NCI-H524 treated with DMSO at 0.1 percent for 48 hours (cell line): ENCODE data around the gene PCP2.

Experiments used
- DNase-seq: peaks from one replicate; lab custom pipeline; 2025; lab: John Stamatoyannopoulos, UW

PCP2 gene

DNA sequence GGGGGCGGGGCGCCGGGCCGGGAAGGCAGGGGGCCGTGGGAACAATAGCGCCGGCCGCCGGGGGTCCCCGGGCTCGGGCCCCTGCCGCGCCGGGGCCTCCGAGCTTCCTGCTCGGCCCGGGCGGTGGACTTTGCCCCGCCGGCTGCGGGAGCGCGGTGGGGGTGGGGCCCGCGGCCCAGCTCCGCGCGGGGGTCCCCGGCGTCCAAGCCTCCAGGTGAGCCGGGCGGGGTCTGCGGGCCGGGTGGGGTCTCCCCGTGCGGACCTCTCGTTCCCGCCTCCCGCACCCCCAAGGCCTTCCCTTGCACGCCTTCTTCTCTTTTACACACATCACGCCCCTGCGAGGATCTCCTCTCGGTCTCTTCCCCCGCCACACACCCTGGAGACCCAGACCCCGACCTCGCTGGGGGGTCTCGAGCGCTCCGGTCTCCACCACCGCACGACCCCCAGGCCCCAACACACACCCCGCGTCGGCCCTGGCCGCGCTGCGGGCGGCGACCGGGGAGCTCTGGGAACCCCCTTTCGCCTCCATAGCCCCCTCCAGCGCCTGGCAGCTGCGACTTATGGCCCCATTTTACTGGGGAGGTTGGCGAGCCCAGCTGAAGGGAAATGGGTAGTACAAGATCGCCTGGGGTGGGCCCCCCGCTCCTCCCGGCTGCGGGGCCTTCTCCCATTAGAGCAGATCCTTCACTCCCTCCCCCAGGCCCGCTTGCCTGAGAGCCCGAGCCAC, 37.1 kb downstream of the PCP2 start:
- DNase-seq, result no peak

DNA sequence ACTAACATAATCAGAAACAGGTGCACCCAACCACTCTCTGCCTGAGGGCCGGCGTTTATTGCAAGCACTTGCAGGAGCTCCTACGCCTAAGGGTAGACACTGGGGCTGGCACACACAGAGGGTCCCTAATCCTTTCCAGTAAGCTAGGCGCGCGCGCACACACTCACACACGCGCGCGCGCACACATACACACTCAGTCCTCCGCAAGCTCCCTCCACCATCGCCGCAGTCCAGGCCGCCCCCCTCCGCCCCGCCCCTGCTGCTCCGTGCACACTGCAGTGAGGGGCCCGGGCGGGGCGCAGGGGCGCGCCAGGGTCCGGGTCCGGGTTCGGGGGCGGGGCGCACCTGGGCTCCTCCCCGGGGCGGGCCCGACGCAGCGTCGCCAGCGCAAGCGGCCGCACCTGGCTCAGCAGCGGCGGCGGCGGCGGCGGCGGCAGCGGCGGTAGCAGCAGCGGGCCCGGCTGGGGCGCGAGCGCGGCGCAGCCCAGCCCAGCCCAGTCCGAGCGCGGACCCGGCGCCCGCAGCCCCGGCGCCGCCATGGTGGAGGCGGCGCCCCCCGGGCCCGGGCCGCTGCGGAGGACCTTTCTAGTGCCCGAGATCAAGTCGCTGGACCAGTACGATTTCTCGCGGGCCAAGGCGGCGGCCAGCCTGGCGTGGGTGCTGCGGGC, 37.9 kb downstream of the PCP2 start, which contains the start of gene CAMSAP3:
TSS of gene CAMSAP3 (plus strand) at position 398 of the 668 bp plus-strand sequence. CDS start at position 538, 140 bp downstream.
- peak; percentile 56 for DNase-seq

DNA sequence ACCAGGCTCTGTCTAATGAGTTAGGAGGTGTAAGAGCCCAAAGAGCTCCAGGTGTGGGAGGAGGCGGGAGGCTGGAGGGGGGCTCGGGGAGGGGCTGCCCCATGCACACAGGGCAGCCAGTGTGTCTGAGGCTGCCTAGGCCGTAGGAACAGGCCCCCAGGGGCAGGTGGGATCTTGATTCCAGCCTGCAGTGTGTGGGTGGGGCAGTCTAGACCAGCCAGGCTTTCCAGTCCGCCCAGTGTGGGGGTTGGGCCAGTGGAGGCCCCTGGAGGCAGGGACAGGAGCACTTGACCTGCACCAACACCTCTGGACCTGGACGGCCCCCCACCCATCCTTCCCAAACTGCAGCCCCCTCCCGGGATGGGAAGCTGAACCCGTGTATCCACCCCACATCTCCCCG, 43.3 kb downstream of the PCP2 start:
- no peak for DNase-seq

DNA sequence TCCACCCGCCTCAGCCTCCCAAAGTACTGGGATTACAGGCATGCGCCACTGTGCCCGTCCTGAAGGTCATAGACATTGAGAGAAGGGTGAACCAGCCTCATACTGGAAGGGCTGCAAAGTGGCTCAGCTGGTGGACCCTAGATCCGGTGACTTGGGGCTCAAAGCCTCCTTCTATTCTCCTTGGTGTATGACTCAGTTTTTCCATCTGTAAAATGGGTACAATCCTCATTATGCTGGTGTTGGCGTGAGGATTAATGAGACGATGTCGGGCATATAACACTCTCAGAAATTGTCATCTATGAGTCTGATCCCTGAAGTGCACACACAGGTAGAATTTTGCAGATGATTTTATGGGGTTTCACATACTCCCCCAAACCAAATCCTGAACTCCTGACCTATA, 43.7 kb downstream of the PCP2 start:
- no peak for DNase-seq

DNA sequence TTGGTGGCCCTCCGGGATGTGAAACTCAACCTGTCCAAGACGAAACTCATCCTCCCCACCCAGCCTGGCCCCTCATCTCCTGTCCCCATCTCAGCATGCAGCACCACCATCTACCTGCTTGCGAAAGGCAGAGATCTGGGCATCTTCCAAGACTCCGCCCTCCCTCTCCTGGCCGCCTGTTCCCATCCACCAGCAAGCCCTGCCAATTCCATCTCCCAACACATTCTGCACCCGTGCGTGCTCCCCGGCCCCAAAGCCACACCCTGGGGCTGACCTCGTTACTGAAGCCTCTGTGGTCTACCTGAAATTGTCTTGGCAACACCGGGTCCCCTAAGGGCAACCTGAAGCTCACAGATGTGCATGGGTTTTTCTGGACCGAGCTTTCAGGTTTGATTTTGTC, 51.1 kb downstream of the PCP2 start:
- DNase-seq, result no peak
